ENCODE results near the gene FBP1.
"Not testable (repeated sequence)": the region's sequence is repeated elsewhere in the genome, so short reads cannot be mapped to it uniquely, and the experiment has no call there.

FBP1 gene

GRCh38 chr9:94611638-94612068 lies 27.7 kb downstream of the FBP1 start:
- H3K27me3 ChIP-seq (ENCODE audit: low read depth, low read length): no peaks in the 10 kb centered on the region
- H3K4me3 ChIP-seq (ENCODE audit: low read depth in 1 of 2, low read length in 2 of 2): no peak overlapping the region
- H3K9me3 ChIP-seq (ENCODE audit: control insufficient read depth in 1 of 2, low read length in 2 of 2): no peaks in the 10 kb centered on the region
- H3K27ac ChIP-seq (ENCODE audit: low read length): no peak overlapping the region
- no peaks in the 10 kb centered on the region for H3K4me1 ChIP-seq (ENCODE audit: control insufficient read depth in 1 of 2, insufficient read depth in 2 of 2, low read length in 2 of 2)
- no peaks in the 10 kb centered on the region for H3K36me3 ChIP-seq (ENCODE audit: control insufficient read depth in 1 of 2, insufficient read depth in 2 of 2, low read length in 2 of 2)

GRCh38 chr9:94610181-94610606 lies 29.1 kb downstream of the FBP1 start:
- H3K9me3 ChIP-seq (ENCODE audit: control insufficient read depth in 1 of 2, low read length in 2 of 2): no peaks in the 10 kb centered on the region
- H3K4me3 ChIP-seq (ENCODE audit: low read depth in 1 of 2, low read length in 2 of 2): no peak overlapping the region
- H3K4me1 ChIP-seq (ENCODE audit: control insufficient read depth in 1 of 2, insufficient read depth in 2 of 2, low read length in 2 of 2): no peaks in the 10 kb centered on the region
- no peaks in the 10 kb centered on the region for H3K27me3 ChIP-seq (ENCODE audit: low read depth, low read length)
- H3K36me3 ChIP-seq (ENCODE audit: control insufficient read depth in 1 of 2, insufficient read depth in 2 of 2, low read length in 2 of 2): no peaks in the 10 kb centered on the region
- no peak overlapping the region for H3K27ac ChIP-seq (ENCODE audit: low read length)

GRCh38 chr9:94607423-94607691 lies 32.0 kb downstream of the FBP1 start:
- Histone ChIP-seq H3K4me1 (ENCODE audit: control insufficient read depth in 1 of 2, insufficient read depth in 2 of 2, low read length in 2 of 2) (peaks cover 0 to 4% of the 10 kb centered on the region in 2 donors), H3K9me3 (ENCODE audit: control insufficient read depth in 1 of 2, low read length in 2 of 2) (no peaks in the 10 kb centered on the region), H3K4me3 (ENCODE audit: low read depth in 1 of 2, low read length in 2 of 2) (no peak overlapping the region), H3K27ac (ENCODE audit: low read length) (peak overlapping the region; percentile 74), H3K36me3 (ENCODE audit: control insufficient read depth in 1 of 2, insufficient read depth in 2 of 2, low read length in 2 of 2) (no peaks in the 10 kb centered on the region), H3K27me3 (ENCODE audit: low read depth, low read length) (no peaks in the 10 kb centered on the region)

GRCh38 chr9:94606646-94607422 lies 32.5 kb downstream of the FBP1 start:
- H3K27ac ChIP-seq (ENCODE audit: low read length): peak overlapping the region; percentile 74

GRCh38 chr9:94603259-94604160 lies 35.8 kb downstream of the FBP1 start:
- peaks cover 0 to 4% of the 10 kb centered on the region in 2 donors for H3K4me1 ChIP-seq (ENCODE audit: control insufficient read depth in 1 of 2, insufficient read depth in 2 of 2, low read length in 2 of 2)
- no peak overlapping the region for H3K4me3 ChIP-seq (ENCODE audit: low read depth in 1 of 2, low read length in 2 of 2)
- no peaks in the 10 kb centered on the region for H3K36me3 ChIP-seq (ENCODE audit: control insufficient read depth in 1 of 2, insufficient read depth in 2 of 2, low read length in 2 of 2)
- no peaks in the 10 kb centered on the region for H3K9me3 ChIP-seq (ENCODE audit: control insufficient read depth in 1 of 2, low read length in 2 of 2)
- H3K27me3 ChIP-seq (ENCODE audit: low read depth, low read length): no peaks in the 10 kb centered on the region
- H3K27ac ChIP-seq (ENCODE audit: low read length): no peak overlapping the region

More at GRCh38 chr9:94606646-94607422, 32.5 kb downstream of the FBP1 start:
- Histone ChIP-seq H3K36me3 (ENCODE audit: control insufficient read depth in 1 of 2, insufficient read depth in 2 of 2, low read length in 2 of 2) (no peaks in the 10 kb centered on the region), H3K4me1 (ENCODE audit: control insufficient read depth in 1 of 2, insufficient read depth in 2 of 2, low read length in 2 of 2) (peaks cover 0 to 4% of the 10 kb centered on the region in 2 donors), H3K9me3 (ENCODE audit: control insufficient read depth in 1 of 2, low read length in 2 of 2) (no peaks in the 10 kb centered on the region), H3K4me3 (ENCODE audit: low read depth in 1 of 2, low read length in 2 of 2) (no peak overlapping the region), H3K27me3 (ENCODE audit: low read depth, low read length) (no peaks in the 10 kb centered on the region)

GRCh38 chr9:94602666-94603065 lies 36.7 kb downstream of the FBP1 start:
- no peak overlapping the region for H3K4me3 ChIP-seq (ENCODE audit: low read depth in 1 of 2, low read length in 2 of 2)
- no peak overlapping the region for H3K27ac ChIP-seq (ENCODE audit: low read length)
- peaks cover 0 to 4% of the 10 kb centered on the region in 2 donors for H3K4me1 ChIP-seq (ENCODE audit: control insufficient read depth in 1 of 2, insufficient read depth in 2 of 2, low read length in 2 of 2)
- no peaks in the 10 kb centered on the region for H3K36me3 ChIP-seq (ENCODE audit: control insufficient read depth in 1 of 2, insufficient read depth in 2 of 2, low read length in 2 of 2)
- H3K9me3 ChIP-seq (ENCODE audit: control insufficient read depth in 1 of 2, low read length in 2 of 2): no peaks in the 10 kb centered on the region
- no peaks in the 10 kb centered on the region for H3K27me3 ChIP-seq (ENCODE audit: low read depth, low read length)

- Histone ChIP-seq H3K27me3 (ENCODE audit: low read depth, low read length) (no peaks in the 10 kb centered on the region), H3K36me3 (ENCODE audit: control insufficient read depth in 1 of 2, insufficient read depth in 2 of 2, low read length in 2 of 2) (no peaks in the 10 kb centered on the region), H3K27ac (ENCODE audit: low read length) (no peak overlapping the region), H3K9me3 (ENCODE audit: control insufficient read depth in 1 of 2, low read length in 2 of 2) (no peaks in the 10 kb centered on the region), H3K4me1 (ENCODE audit: control insufficient read depth in 1 of 2, insufficient read depth in 2 of 2, low read length in 2 of 2) (peaks cover 0 to 4% of the 10 kb centered on the region in 2 donors), H3K4me3 (ENCODE audit: low read depth in 1 of 2, low read length in 2 of 2) (no peak overlapping the region)
Observed at GRCh38 chr9:94600715-94601114, 38.6 kb downstream of the FBP1 start.

GRCh38 chr9:94600258-94600657 lies 39.1 kb downstream of the FBP1 start:
- H3K4me1 ChIP-seq (ENCODE audit: control insufficient read depth in 1 of 2, insufficient read depth in 2 of 2, low read length in 2 of 2): peaks cover 0 to 4% of the 10 kb centered on the region in 2 donors
- no peaks in the 10 kb centered on the region for H3K9me3 ChIP-seq (ENCODE audit: control insufficient read depth in 1 of 2, low read length in 2 of 2)
- H3K36me3 ChIP-seq (ENCODE audit: control insufficient read depth in 1 of 2, insufficient read depth in 2 of 2, low read length in 2 of 2): no peaks in the 10 kb centered on the region
- H3K27ac ChIP-seq (ENCODE audit: low read length): no peak overlapping the region
- H3K4me3 ChIP-seq (ENCODE audit: low read depth in 1 of 2, low read length in 2 of 2): no peak overlapping the region
- H3K27me3 ChIP-seq (ENCODE audit: low read depth, low read length): no peaks in the 10 kb centered on the region

GRCh38 chr9:94599102-94599501 lies 40.2 kb downstream of the FBP1 start:
- H3K27ac ChIP-seq (ENCODE audit: low read length): no peak overlapping the region

GRCh38 chr9:94593459-94594345 lies 45.6 kb downstream of the FBP1 start, which contains the start of gene FBP2:
TSS of gene FBP2 (minus strand) at chr9:94593824. CDS start at chr9:94593726, 98 bp downstream.
- Histone ChIP-seq H3K9me3 (ENCODE audit: control insufficient read depth in 1 of 2, low read length in 2 of 2) (no peaks in the 10 kb centered on the region), H3K36me3 (ENCODE audit: control insufficient read depth in 1 of 2, insufficient read depth in 2 of 2, low read length in 2 of 2) (no peaks in the 10 kb centered on the region), H3K27ac (ENCODE audit: low read length) (no peak within 1 kb of the TSS), H3K27me3 (ENCODE audit: low read depth, low read length) (no peaks in the 10 kb centered on the region), H3K4me3 (ENCODE audit: low read depth in 1 of 2, low read length in 2 of 2) (no peak within 1 kb of the TSS), H3K4me1 (ENCODE audit: control insufficient read depth in 1 of 2, insufficient read depth in 2 of 2, low read length in 2 of 2) (no peaks in the 10 kb centered on the region)

More at GRCh38 chr9:94599102-94599501, 40.2 kb downstream of the FBP1 start:
- Histone ChIP-seq H3K9me3 (ENCODE audit: control insufficient read depth in 1 of 2, low read length in 2 of 2) (no peaks in the 10 kb centered on the region), H3K36me3 (ENCODE audit: control insufficient read depth in 1 of 2, insufficient read depth in 2 of 2, low read length in 2 of 2) (no peaks in the 10 kb centered on the region), H3K27me3 (ENCODE audit: low read depth, low read length) (no peaks in the 10 kb centered on the region), H3K4me3 (ENCODE audit: low read depth in 1 of 2, low read length in 2 of 2) (no peak overlapping the region), H3K4me1 (ENCODE audit: control insufficient read depth in 1 of 2, insufficient read depth in 2 of 2, low read length in 2 of 2) (peaks cover 0 to 4% of the 10 kb centered on the region in 2 donors)

- H3K9me3 ChIP-seq (ENCODE audit: control insufficient read depth in 1 of 2, low read length in 2 of 2); H3K36me3 ChIP-seq (ENCODE audit: control insufficient read depth in 1 of 2, insufficient read depth in 2 of 2, low read length in 2 of 2); H3K27me3 ChIP-seq (ENCODE audit: low read depth, low read length); H3K4me1 ChIP-seq (ENCODE audit: control insufficient read depth in 1 of 2, insufficient read depth in 2 of 2, low read length in 2 of 2); H3K4me3 ChIP-seq (ENCODE audit: low read depth in 1 of 2, low read length in 2 of 2); H3K27ac ChIP-seq (ENCODE audit: low read length): not testable (repeated sequence)
Observed at GRCh38 chr9:94592683-94593082, 46.6 kb downstream of the FBP1 start.

Measured in muscle layer of duodenum (tissue), 2 donors.